HG02571 (cell line): Measurements from ENCODE around the gene LFNG.

Source experiments
- ATAC-seq: cut with Tn5 transposase; IDR thresholded peaks from one replicate; pipeline ENCODE4 v1.9.1; 2021; ENCODE audit warnings: mild to moderate bottlenecking, moderate library complexity; ENCODE audit not compliant: unreplicated experiment

The LFNG gene

GRCh38 chr7:2483494-2483893 is 36.1 kb upstream of the LFNG start:
- no peak for ATAC-seq

- no peak for ATAC-seq
Measured at GRCh38 chr7:2484868-2485267, 34.7 kb upstream of the LFNG start.

- no peak for ATAC-seq
Measured at GRCh38 chr7:2487586-2488271, 31.8 kb upstream of the LFNG start.

- no peak for ATAC-seq
Measured at GRCh38 chr7:2488272-2488645, 31.3 kb upstream of the LFNG start.

- ATAC-seq, result no peak
Measured at GRCh38 chr7:2488681-2489080, 30.9 kb upstream of the LFNG start.

- ATAC-seq, result no peak
Measured at GRCh38 chr7:2490181-2490651, 29.4 kb upstream of the LFNG start.

GRCh38 chr7:2492038-2492437 is 27.5 kb upstream of the LFNG start:
- no peak for ATAC-seq

GRCh38 chr7:2493205-2494164 is 26.1 kb upstream of the LFNG start:
- no peak for ATAC-seq

- no peak for ATAC-seq
Measured at GRCh38 chr7:2494191-2495130, 25.1 kb upstream of the LFNG start.

GRCh38 chr7:2495418-2496299 is 23.9 kb upstream of the LFNG start:
- ATAC-seq, result no peak

GRCh38 chr7:2496375-2496774 is 23.2 kb upstream of the LFNG start:
- ATAC-seq, result no peak

- no peak for ATAC-seq
Measured at GRCh38 chr7:2497065-2497464, 22.5 kb upstream of the LFNG start.

GRCh38 chr7:2497500-2498336 is 21.9 kb upstream of the LFNG start:
- ATAC-seq, result no peak

- ATAC-seq, result no peak
Measured at GRCh38 chr7:2498708-2499107, 20.9 kb upstream of the LFNG start.

GRCh38 chr7:2499181-2499580 is 20.4 kb upstream of the LFNG start:
- no peak for ATAC-seq

- no peak for ATAC-seq
Measured at GRCh38 chr7:2499719-2500430, 19.7 kb upstream of the LFNG start.

GRCh38 chr7:2500701-2501100 is 18.9 kb upstream of the LFNG start:
- no peak for ATAC-seq

- ATAC-seq, result no peak
Measured at GRCh38 chr7:2501947-2502646, 17.5 kb upstream of the LFNG start.
